ENCODE measurements around the gene PPM1E. TPM values are rescaled to one million over a fixed set of nuclear protein-coding genes. Genes with fewer than 3 reads are reported as not detected.

The PPM1E gene
- polyA plus RNA-seq, 1 donor (not counting 4 experiments of a cell fraction or from before 2014, with no cell fraction given): not detected

- no peaks in the 10 kb centered on the region for H3K9me3 ChIP-seq (ENCODE audit: control insufficient read depth, low read depth, low read length)
- no peak overlapping the region for H3K27ac ChIP-seq (ENCODE audit: control insufficient read depth, insufficient read depth, low read length)
- FAIRE-seq (no peak), DNase-seq (ENCODE audit: low read depth, low spot score) (no peak)
- H2AFZ ChIP-seq (ENCODE audit: control insufficient read depth, low read length): no peak overlapping the region
- H3K9me1 ChIP-seq (ENCODE audit: control insufficient read depth, extremely low read depth, insufficient read depth, low read length): no peaks in the 10 kb centered on the region
- no peak overlapping the region for H3K9ac ChIP-seq (ENCODE audit: control insufficient read depth, extremely low read depth, insufficient read depth, low read length)
- no peak overlapping the region for H3K4me3 ChIP-seq (ENCODE audit: control insufficient read depth in 2 of 3, extremely low read depth in 1 of 3, insufficient read depth in 2 of 3, low read depth in 1 of 3, low read length in 3 of 3)
- H3K4me1 ChIP-seq (ENCODE audit: control insufficient read depth, extremely low read depth, insufficient read depth, low read length): no peaks in the 10 kb centered on the region
- H3K27me3 ChIP-seq (ENCODE audit: control insufficient read depth, extremely low read depth, insufficient read depth, low read length): no peaks in the 10 kb centered on the region
- TF ChIP-seq CTCF (optimal IDR thresholded peaks at IDR 0.05 in 1 of 3, IDR thresholded peaks at IDR 0.05 in 1 of 3, conservative IDR thresholded peaks at IDR 0.05 in 1 of 3; ENCODE audit: extremely low read depth in 1 of 3, insufficient read depth in 2 of 3, low read length in 3 of 3) (no peak), EZH2 (IDR thresholded peaks at IDR 0.05; ENCODE audit: low read length) (no peak)
- dilution Hi-C loops (cut with MboI; ENCODE audit: extremely low pct_ligation_motif_present, low sequenced_read_pairs): no loop called here
- no peaks in the 10 kb centered on the region for H4K20me1 ChIP-seq (ENCODE audit: control insufficient read depth, extremely low read depth, insufficient read depth, low read length)
- H3K36me3 ChIP-seq (ENCODE audit: control insufficient read depth in 2 of 2, extremely low read depth in 1 of 2, insufficient read depth in 2 of 2, low read length in 2 of 2): peaks cover 2 to 8% of the 10 kb centered on the region in 2 experiments
- H3K4me2 ChIP-seq (ENCODE audit: control insufficient read depth, extremely low read depth, insufficient read depth, low read depth, low read length): no peak overlapping the region
- no peaks in the 10 kb centered on the region for H3K79me2 ChIP-seq (ENCODE audit: control insufficient read depth, insufficient read depth, low read length)
Observed at GRCh38 chr17:59030811-59031210, 275.2 kb downstream of the PPM1E start.

Small RNAs within 50 kb of the gene (small RNA-seq; reads per million reads assigned to genes)
- gene AC025521.1 (ENCODE audit: insufficient read length in 3 of 3, low read depth in 3 of 3, low replicate concordance in 1 of 3) (0 reads per million in 3 experiments), gene RF00017 (ENCODE audit: insufficient read length in 3 of 3, low read depth in 3 of 3, low replicate concordance in 1 of 3) (0 reads per million in 3 experiments), gene RNU6-518P (ENCODE audit: insufficient read length in 3 of 3, low read depth in 3 of 3, low replicate concordance in 1 of 3) (0 reads per million in 3 experiments)

Other genes starting within 250 kb of the PPM1E start
- gene MTMR4, start 241.2 kb upstream of the PPM1E start, polyA plus RNA-seq: 16.9 to 20.8 TPM (median 18.9 TPM) in 3 replicates
- gene TEX14, start 63.8 kb upstream of the PPM1E start, polyA plus RNA-seq: 0.03 to 0.27 TPM (median 0.16 TPM) in 3 replicates
- 19.4 to 41.8 TPM (median 21.3 TPM) in 3 replicates for gene RAD51C, start 63.3 kb upstream of the PPM1E start, polyA plus RNA-seq

All from keratinocyte (primary cell).